PFSK-1 (cell line): ENCODE results near the gene ZNF217.

ENCODE experiments used
- FOXP2 ChIP-seq: optimal IDR thresholded peaks from 2 replicates; pipeline ENCODE3; 2011; ENCODE audit warnings: borderline replicate concordance, control low read depth, inconsistent platforms; ENCODE audit not compliant: insufficient read depth; ENCODE audit errors: extremely low read length, extremely low read depth
- POLR2AphosphoS5 ChIP-seq: IDR thresholded peaks from 2 replicates; pipeline ENCODE4 v1.6.1; 2012; ENCODE audit warnings: low read depth, mild to moderate bottlenecking, control low read depth, low read length, moderate library complexity
- TAF1 ChIP-seq: IDR thresholded peaks from 2 replicates; pipeline ENCODE4 v1.6.1; 2012; ENCODE audit warnings: low read length, control low read depth, borderline replicate concordance; ENCODE audit not compliant: insufficient read depth
- TF ChIP-seq, protein P1 (sequence below), 2 experiments: IDR thresholded peaks; 2 replicates each; pipeline versions ENCODE4 v1.6.1 to v1.8.0; 2011 to 2012; ENCODE audit warnings: low read depth in 2 of 2, low read length in 2 of 2, control low read depth in 1 of 2, inconsistent platforms in 1 of 2, mild to moderate bottlenecking in 1 of 2, moderate library complexity in 1 of 2; ENCODE audit not compliant: insufficient read depth in 1 of 2

DNA sequence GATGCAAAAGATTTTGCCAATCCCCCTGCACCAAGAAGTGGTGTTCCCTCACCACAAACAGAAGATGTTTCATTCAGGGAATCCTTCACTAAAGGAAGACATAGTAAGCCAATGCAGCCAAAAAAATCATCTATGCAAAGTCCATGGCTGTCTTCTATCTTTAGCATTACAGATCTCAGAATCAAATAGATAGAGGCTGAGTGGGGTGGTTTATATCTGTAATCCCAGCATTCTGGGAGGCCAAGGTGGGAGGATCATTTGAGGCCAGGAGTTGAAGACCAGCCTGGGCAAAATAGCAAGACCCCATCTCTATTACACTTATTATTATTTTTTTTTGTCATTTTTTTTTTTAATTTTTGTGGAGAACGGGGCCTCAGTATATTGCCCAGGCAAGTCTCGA, 32.9 kb upstream of the ZNF217 start:
- TF ChIP-seq, protein P1, sequence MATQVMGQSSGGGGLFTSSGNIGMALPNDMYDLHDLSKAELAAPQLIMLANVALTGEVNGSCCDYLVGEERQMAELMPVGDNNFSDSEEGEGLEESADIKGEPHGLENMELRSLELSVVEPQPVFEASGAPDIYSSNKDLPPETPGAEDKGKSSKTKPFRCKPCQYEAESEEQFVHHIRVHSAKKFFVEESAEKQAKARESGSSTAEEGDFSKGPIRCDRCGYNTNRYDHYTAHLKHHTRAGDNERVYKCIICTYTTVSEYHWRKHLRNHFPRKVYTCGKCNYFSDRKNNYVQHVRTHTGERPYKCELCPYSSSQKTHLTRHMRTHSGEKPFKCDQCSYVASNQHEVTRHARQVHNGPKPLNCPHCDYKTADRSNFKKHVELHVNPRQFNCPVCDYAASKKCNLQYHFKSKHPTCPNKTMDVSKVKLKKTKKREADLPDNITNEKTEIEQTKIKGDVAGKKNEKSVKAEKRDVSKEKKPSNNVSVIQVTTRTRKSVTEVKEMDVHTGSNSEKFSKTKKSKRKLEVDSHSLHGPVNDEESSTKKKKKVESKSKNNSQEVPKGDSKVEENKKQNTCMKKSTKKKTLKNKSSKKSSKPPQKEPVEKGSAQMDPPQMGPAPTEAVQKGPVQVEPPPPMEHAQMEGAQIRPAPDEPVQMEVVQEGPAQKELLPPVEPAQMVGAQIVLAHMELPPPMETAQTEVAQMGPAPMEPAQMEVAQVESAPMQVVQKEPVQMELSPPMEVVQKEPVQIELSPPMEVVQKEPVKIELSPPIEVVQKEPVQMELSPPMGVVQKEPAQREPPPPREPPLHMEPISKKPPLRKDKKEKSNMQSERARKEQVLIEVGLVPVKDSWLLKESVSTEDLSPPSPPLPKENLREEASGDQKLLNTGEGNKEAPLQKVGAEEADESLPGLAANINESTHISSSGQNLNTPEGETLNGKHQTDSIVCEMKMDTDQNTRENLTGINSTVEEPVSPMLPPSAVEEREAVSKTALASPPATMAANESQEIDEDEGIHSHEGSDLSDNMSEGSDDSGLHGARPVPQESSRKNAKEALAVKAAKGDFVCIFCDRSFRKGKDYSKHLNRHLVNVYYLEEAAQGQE (IDR thresholded peaks at IDR 0.05; ENCODE audit: insufficient read depth in 1 of 2, low read depth in 2 of 2, low read length in 2 of 2), result no peak
- TF ChIP-seq POLR2AphosphoS5 (no peak), TAF1 (no peak), FOXP2 (no peak)
